Astrocyte (in vitro differentiated cells and primary cell): Measurements from ENCODE around the gene IPO13. TPM values are rescaled to one million over a fixed set of nuclear protein-coding genes. Genes with fewer than 3 reads are reported as not detected.

ENCODE experiments used
- DNase-seq: peaks from one replicate; pipeline ENCODE4 v3.0.0-alpha.2; 2010; ENCODE audit warnings: low read depth
- FAIRE-seq: peaks from 2 replicates; lab custom pipeline; 2011; peaks lifted over from hg19 to GRCh38; lab: Jason Lieb, UNC
- H2AFZ ChIP-seq: 2 replicates; pipeline ENCODE4 v1.6.0; 2012; ENCODE audit warnings: low read depth, low read length, inconsistent platforms
- H3K27ac ChIP-seq: 2 replicates; pipeline ENCODE4 v1.5.1; 2011; ENCODE audit warnings: low read depth, low read length, inconsistent platforms
- H3K27me3 ChIP-seq: 2 replicates; pipeline ENCODE4 v1.6.0; 2011; ENCODE audit warnings: low read length, inconsistent platforms; ENCODE audit not compliant: insufficient read depth
- H3K36me3 ChIP-seq: 2 replicates; pipeline ENCODE4 v1.5.1; 2011; ENCODE audit warnings: low read length, inconsistent platforms; ENCODE audit not compliant: insufficient read depth
- H3K4me1 ChIP-seq: 2 replicates; pipeline ENCODE4 v1.5.1; 2011; ENCODE audit warnings: low read length, inconsistent platforms; ENCODE audit not compliant: insufficient read depth
- H3K4me2 ChIP-seq: 2 replicates; pipeline ENCODE4 v1.6.0; 2012; ENCODE audit warnings: low read length, inconsistent platforms
- H3K4me3 ChIP-seq: 2 replicates; pipeline ENCODE4 v1.5.1; 2011; ENCODE audit warnings: low read depth, mild to moderate bottlenecking, low read length, inconsistent platforms; ENCODE audit not compliant: insufficient read depth
- H3K79me2 ChIP-seq: 2 replicates; pipeline ENCODE4 v1.6.0; 2012; ENCODE audit warnings: mild to moderate bottlenecking, low read length, inconsistent platforms; ENCODE audit not compliant: insufficient read depth
- H3K9ac ChIP-seq: 2 replicates; pipeline ENCODE4 v1.6.0; 2012; ENCODE audit warnings: mild to moderate bottlenecking, low read length, inconsistent platforms
- H3K9me3 ChIP-seq: 2 replicates; pipeline ENCODE4 v1.5.1; 2012; ENCODE audit warnings: low read depth, mild to moderate bottlenecking, low read length, inconsistent platforms; ENCODE audit not compliant: insufficient read depth
- H4K20me1 ChIP-seq: 2 replicates; pipeline ENCODE4 v1.6.0; 2012; ENCODE audit warnings: low read length, inconsistent platforms; ENCODE audit not compliant: insufficient read depth
- H3K27ac Mint-ChIP-seq: one replicate; pipeline ENCODE4 v1.8.0; 2021; ENCODE audit warnings: mild to moderate bottlenecking, mixed read lengths; ENCODE audit not compliant: unreplicated experiment
- H3K27me3 Mint-ChIP-seq: one replicate; pipeline ENCODE4 v1.8.0; 2021; ENCODE audit warnings: low read depth, mixed read lengths; ENCODE audit not compliant: unreplicated experiment
- H3K36me3 Mint-ChIP-seq: one replicate; pipeline ENCODE4 v1.8.0; 2021; ENCODE audit warnings: low read depth, mixed read lengths; ENCODE audit not compliant: unreplicated experiment
- H3K4me1 Mint-ChIP-seq: one replicate; pipeline ENCODE4 v1.8.0; 2021; ENCODE audit warnings: low read depth, mixed read lengths; ENCODE audit not compliant: unreplicated experiment
- H3K4me3 Mint-ChIP-seq: one replicate; pipeline ENCODE4 v1.8.0; 2021; ENCODE audit warnings: mild to moderate bottlenecking, moderate library complexity, mixed read lengths; ENCODE audit not compliant: unreplicated experiment
- H3K9me3 Mint-ChIP-seq: one replicate; pipeline ENCODE4 v1.8.0; 2021; ENCODE audit warnings: mild to moderate bottlenecking, mixed read lengths; ENCODE audit not compliant: unreplicated experiment
- CTCF ChIP-seq: IDR thresholded peaks from 2 replicates; pipeline ENCODE4 v1.5.1; 2011; ENCODE audit warnings: low read depth, mild to moderate bottlenecking, inconsistent platforms, low read length, moderate library complexity; ENCODE audit not compliant: insufficient read depth
- EZH2 ChIP-seq: IDR thresholded peaks from 2 replicates; pipeline ENCODE4 v1.6.1; 2012; ENCODE audit warnings: mild to moderate bottlenecking, low read length, inconsistent platforms; ENCODE audit not compliant: insufficient read depth
- total RNA-seq: library from RNA; stranded (reverse); gene quantifications from 2 replicates; pipeline ENCODE4 v1.2.1, GENCODE V29; 2021

Gene IPO13
- total RNA-seq, 1 donor from 2014 or later: 31.0 TPM

- Histone ChIP-seq H3K4me2 (peak overlapping the region; percentile 97), H3K4me3 (peak overlapping the region; percentile 80), H3K9me3 (no peaks in the 10 kb centered on the region), H3K27ac (peak overlapping the region; percentile 79), H4K20me1 (peaks cover 40% of the 10 kb centered on the region), H3K36me3 (peaks cover 22% of the 10 kb centered on the region), H3K4me1 (peaks cover 37% of the 10 kb centered on the region), H3K9ac (peak overlapping the region; percentile 90), H3K27me3 (no peaks in the 10 kb centered on the region), H2AFZ (peak overlapping the region; percentile 94), H3K79me2 (peaks cover 59% of the 10 kb centered on the region)
- peak overlapping the region; percentile 15 for H3K27ac Mint-ChIP-seq
- peaks cover 35% of the 10 kb centered on the region for H3K4me1 Mint-ChIP-seq
- no peaks in the 10 kb centered on the region for H3K27me3 Mint-ChIP-seq
- TF ChIP-seq EZH2 (no peak), CTCF (no peak)
- H3K4me3 Mint-ChIP-seq: peak overlapping the region; percentile 88
- peaks cover 16% of the 10 kb centered on the region for H3K36me3 Mint-ChIP-seq
- no peaks in the 10 kb centered on the region for H3K9me3 Mint-ChIP-seq
- FAIRE-seq: no peak
- no peak for DNase-seq
Observed at GRCh38 chr1:43973981-43974442, 27.3 kb downstream of the IPO13 start.

GRCh38 chr1:43974443-43975248 lies 27.9 kb downstream of the IPO13 start, which contains the start of gene ATP6V0B:
ATP6V0B (plus strand) TSS chr1:43974960; CDS start chr1:43975041, 81 bp downstream.
- H3K4me1 ChIP-seq: peaks cover 37% of the 10 kb centered on the region
- H3K4me2 ChIP-seq: peak within 1 kb of the TSS; percentile 97
- peaks cover 22% of the 10 kb centered on the region for H3K36me3 ChIP-seq
- peak within 1 kb of the TSS; percentile 79 for H3K27ac ChIP-seq
- H3K4me3 ChIP-seq: peak within 1 kb of the TSS; percentile 80
- DNase-seq (peak; percentile 79), FAIRE-seq (no peak)
- TF ChIP-seq CTCF (no peak), EZH2 (no peak)
- Mint-ChIP-seq H3K4me3 (peak within 1 kb of the TSS; percentile 88), H3K27ac (peak within 1 kb of the TSS; percentile 81), H3K9me3 (no peaks in the 10 kb centered on the region), H3K27me3 (no peaks in the 10 kb centered on the region), H3K36me3 (peaks cover 16% of the 10 kb centered on the region), H3K4me1 (peaks cover 34% of the 10 kb centered on the region)
- H4K20me1 ChIP-seq: peaks cover 40% of the 10 kb centered on the region
- peak within 1 kb of the TSS; percentile 94 for H2AFZ ChIP-seq
- H3K9ac ChIP-seq: peak within 1 kb of the TSS; percentile 90
- H3K27me3 ChIP-seq: no peaks in the 10 kb centered on the region
- H3K79me2 ChIP-seq: peaks cover 59% of the 10 kb centered on the region
- no peaks in the 10 kb centered on the region for H3K9me3 ChIP-seq
